GM18873 (cell line): ENCODE results near the gene COG5.
"Not testable (repeated sequence)": the region's sequence is repeated elsewhere in the genome, so short reads cannot be mapped to it uniquely, and the experiment has no call there.

Source experiments
- ATAC-seq: cut with Tn5 transposase; IDR thresholded peaks from one replicate; pipeline ENCODE4 v1.9.1; 2021; ENCODE audit warnings: mild to moderate bottlenecking, moderate library complexity, moderate number of reproducible peaks; ENCODE audit not compliant: unreplicated experiment, low FRiP score

The COG5 gene

DNA sequence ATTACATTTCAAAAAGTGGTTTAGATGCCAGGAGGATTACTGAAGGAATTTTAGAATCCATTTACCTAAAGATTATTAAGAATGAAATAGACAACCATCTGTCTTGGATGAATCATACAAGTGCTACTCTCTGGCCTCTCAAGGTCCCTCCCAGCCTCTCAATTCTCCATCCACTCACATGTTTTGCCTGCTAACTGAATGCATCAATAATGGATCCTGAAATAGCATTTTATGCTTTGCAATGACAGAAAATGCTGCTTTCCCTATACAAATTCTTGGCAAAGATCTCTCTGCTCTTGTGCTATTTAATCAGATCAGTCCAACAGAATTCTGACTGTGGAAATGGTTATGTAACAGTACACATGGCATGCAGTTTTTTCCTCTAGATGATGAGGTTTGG lies 326.9 kb downstream of the COG5 start:
- no peak for ATAC-seq

DNA sequence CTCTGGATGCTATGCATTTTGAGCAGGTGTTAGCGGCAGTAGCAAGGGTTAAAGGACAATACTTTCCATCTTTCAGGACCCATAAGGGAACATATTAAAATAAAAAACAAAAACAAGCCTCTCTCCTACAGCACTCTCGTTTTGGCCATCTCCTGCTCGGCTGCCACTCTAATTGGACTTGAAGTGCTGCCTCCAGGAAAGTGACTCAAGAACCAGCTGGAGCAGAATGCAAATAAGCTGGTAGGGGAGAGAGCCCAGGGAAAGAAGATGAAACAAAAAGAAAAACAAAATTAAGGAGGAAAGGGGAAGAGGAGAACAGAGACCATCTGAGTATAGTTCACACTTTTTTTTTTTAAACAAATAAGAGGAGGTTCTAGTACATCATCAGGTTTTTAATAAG lies 329.3 kb downstream of the COG5 start:
- no peak for ATAC-seq

DNA sequence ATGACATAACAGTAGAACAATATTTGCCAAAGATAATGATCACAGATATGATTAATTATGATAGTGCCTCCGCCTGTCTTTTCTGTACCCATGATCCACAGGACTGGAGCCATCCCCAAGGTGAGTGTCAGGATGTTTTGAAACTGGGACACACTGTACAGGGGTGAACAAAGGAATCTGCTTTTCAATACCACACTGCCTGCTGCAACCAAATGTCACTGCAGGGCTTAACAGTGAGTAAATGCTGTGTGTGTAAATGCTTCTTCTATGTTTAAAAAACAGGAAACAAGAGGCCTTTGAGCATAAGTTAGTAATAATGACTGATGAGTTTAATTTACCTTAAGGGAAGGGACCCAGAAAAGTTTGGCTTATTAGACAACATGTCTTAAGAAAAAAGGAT lies 329.7 kb downstream of the COG5 start:
- ATAC-seq, result no peak

DNA sequence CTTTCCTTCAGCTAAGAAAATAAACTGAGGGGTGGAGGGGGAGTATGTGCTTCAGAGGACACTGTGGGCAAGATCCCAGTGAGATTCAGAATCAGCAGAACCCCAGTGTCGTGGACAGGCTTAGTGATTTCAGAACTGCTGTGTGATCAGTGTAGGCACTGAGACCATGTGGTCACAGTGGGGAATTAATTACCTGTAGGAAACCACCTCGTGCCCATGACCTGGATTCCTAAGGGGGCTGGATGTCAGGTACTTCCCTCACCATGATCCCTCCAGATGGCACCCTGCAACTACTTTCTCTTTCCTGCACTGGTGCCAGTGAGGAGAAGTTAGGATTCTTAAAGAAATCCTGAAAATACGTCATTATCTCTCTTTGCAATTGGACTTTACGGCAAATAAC lies 330.5 kb downstream of the COG5 start:
- ATAC-seq, result no peak

DNA sequence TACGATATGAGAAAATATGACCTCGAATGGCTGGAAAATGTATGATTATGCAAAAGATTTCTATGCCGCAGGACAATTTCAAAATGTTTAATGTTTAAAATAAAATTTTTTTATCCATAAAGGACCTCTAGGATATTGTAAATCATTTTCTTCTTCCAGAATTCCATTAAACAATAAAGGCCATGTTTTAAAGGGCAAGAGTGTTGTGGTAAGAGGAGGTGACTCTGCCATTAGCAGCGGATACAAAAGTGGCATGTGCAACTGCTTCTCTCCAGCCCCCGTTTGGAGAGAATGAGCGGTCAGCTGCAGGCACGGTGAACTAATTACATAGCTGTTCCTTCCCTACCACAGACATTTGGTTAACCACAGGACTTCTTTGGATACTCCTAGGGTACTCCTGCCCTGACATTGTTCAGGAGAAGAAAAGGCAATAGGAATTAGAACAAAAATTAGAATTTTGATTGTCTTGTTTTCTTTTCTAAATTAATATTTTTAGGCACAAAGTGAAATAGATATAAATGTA lies 331.1 kb downstream of the COG5 start:
- no peak for ATAC-seq

DNA sequence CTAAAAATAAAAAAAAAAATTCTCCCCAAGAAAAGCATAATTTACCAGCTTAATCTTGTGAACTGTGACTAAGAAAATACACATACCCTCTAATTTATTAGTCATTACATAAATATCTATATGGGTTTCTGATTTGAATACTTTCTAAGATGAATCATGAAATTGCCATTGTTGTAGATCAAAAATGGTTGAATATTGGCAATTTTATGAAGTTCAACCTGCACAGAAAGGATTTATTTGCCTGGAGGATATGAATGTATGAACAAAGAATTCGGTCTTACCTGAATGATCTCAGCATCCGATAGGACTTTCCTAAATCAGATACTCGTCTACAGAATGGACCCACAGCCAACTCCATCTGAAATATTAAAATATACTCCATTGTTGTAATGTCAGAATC lies 333.4 kb downstream of the COG5 start:
- ATAC-seq, result no peak

DNA sequence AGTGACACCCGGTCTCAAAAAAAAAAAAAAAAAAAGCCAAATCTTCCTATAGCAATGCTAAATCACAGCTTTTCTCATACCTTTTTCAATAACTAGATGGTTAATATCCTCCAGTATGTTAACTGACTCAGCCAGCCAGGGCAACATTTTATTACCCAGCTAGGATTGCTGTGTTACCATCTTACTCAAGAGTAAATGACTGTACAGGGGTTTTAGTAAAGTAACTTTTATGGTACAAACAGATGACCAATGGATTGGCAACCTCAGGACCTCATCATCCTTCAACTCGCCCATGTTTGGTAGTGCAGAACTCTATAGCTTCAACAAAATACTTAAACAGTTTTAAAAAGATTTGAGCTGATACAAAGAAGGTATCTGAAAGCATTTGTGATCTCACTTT lies 335.4 kb downstream of the COG5 start:
- ATAC-seq, result no peak

DNA sequence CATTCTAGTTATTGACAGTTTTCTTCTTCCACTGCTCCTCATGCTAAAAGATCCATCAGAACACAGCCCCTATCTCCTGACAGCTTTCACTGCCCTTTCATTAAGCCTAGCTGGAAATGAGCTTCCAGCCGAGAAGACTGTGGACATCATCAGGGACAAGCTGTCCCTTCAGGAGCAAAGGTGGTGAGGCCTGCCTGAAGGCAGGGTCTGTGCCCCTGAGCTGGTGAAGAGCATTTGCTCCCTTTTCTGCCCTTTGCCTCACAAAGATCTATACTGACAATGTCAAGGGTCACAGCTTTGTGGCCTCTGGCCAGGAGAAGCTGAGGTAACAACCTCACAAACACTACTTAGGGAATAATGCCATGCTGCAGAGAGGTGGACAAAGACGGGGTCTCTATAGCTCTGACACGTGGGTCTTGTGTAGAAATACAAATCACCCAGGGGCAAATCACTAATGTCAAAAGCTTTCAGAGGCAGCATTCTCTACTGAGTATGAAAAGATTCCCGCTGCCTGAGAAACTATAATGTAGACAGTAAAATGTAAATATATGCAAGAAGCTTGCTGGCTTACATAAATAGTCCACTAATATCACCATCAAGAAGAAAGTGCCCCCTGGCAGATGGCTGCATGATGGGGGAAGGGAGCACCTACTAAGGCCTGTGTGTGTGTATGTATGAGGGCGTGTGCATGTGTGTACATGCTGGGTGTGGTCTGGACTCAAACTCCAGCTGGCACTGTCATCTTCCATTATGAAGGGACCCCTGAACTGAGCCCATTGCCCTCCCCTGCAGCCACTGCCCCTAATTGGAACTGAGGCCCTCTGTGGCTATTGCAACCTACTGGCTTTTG lies 339.1 kb downstream of the COG5 start:
- ATAC-seq, result no peak

DNA sequence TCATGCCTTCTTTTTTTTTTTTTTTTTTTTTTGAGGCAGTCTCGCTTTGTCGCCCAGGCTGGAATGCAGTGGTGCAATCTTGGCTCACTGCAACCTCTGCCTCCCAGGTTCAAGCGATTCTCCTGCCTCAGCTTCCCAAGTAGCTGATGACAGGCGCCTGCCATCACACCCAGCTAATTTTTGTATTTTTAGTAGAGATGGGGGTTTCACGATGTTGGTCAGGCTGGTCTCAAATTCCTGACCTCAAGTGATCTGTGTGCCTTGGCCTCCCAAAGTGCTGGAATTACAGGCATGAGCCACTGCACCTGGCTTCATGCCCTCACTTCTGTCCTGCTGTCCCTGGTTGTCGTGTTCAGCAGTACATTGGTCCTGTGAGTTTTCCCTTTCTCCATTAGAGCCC lies 342.9 kb downstream of the COG5 start:
- ATAC-seq, result not testable (repeated sequence)

DNA sequence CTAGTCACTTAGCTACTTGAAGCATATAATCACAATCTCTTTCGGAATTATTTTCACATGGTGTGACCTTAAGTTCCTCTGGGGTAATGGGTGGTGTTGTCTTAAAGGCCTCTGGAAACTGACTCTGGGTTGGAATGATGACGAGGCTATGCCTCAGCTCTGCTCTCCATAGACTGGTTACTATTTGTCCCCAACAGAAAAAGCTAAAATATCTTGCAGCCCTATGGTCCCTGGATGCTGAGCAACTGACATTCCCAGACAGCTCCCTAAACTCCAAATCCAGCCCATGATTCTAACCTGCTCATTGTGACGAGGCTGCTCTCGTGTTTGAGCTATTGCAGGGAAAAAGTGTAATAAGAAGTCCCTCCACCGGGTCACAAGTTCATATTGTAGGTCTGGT lies 343.4 kb downstream of the COG5 start:
- no peak for ATAC-seq

DNA sequence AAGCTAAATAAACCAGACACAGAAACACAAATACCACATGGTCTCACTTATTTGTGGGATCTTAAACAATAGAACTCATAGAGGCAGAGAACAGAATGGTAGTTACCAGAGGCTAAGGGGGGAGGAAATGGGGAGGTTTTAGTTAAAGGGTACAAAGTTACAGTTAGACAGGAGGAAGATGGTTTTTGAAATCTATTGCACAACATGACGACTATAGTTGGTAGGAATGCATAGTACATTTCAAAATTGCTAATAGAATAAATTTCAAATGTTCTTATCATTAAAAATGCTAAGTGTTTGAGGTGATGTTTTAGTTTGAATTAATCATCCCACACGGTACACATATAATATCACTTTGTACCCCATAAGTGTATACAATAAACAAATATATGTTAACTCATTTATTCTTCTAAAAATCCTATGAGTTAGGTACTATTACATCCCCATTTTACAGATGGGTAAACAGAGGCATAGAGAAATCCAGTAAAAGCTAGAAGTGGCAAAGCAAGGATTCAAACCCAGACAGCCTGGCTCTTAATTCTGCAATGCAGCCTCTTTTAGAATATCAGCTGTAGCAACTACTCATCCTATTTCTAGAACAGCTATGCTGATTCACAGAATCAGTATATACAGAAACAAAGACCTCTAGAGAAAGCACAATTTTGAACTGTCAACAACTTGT lies 344.0 kb downstream of the COG5 start:
- no peak for ATAC-seq

DNA sequence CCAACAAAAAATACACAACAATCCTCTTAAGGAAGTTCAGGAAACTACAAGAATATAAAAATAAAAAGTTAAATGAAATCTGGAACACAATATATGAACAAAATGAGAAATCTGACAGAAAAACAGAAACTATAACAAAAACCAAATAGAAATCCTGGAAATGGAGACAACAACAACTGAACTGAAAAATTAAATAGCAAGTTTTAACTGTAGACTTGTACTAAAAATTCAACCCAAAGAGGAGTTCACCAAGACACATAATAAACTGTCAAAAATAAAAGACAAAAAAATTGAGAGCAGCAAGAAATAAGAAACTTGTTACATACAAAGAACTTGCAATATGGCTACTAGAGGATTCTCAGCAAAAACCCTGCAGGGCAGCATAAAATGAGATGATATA lies 349.8 kb downstream of the COG5 start:
- no peak for ATAC-seq

DNA sequence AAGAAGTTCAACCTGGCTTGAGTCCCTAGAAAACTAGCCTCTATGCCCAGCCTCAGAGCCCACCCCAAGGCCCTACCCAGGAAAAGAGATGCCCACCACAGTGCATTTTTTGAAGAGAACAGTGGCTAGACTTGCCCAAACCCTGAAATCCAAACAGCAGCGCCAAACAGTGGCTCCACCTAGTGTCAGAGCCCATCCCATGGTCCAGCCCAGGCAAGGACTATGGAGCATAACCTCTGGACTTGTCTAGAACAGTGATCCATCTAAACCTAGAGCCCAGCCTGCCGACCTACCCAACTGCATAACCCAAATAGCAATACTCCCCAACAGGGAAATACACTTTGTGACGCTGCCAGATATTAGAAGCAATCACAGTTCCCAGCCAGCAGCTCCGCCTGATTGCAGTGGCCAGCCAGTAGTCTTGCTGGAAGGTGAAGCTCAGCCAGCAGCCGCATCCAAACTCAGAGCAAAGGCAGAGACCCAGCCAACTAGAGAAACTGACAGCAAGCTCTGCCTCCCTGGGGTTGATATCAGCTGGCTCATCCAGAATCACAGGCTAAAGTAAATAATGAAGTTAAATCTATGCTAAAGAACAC lies 350.4 kb downstream of the COG5 start:
- ATAC-seq, result no peak

DNA sequence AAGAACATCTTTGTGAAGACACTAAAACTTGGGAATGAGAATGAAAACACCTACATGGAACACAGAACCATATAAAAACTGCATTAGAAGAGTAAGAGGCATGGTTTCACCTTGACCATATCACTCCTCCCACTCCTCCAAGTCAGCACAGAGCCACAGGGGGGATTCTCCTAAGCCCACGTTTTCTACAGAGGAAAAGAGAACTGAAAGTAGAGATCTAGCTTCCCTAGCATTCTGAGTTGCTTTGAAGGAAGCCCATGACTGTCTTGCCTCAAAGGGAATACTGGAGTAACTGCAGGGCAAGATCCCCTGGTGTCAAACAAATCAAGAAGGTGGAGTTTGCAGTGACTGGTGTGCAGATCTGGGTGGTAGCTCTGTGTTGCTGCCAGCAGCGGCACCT lies 351.0 kb downstream of the COG5 start:
- ATAC-seq, result no peak

DNA sequence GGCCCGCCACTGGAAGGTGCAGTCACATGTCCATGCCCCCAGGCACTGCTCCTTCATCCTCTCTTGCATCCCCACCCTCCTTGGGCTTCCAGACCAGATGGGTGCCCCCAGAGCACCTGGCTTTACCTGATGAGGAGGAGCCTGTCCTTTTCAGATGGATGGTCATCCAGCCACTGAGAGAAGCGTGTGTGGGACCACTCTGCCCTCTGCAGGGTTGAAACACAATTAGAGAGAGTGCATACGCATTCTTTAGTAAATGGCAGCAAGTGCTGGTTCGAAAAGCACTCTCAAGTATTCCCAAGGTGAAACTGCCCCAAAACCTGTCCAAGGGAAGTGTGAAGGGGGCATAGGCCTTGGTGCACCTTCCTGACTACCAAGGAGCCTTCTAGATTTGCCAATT lies 353.3 kb downstream of the COG5 start:
- no peak for ATAC-seq

DNA sequence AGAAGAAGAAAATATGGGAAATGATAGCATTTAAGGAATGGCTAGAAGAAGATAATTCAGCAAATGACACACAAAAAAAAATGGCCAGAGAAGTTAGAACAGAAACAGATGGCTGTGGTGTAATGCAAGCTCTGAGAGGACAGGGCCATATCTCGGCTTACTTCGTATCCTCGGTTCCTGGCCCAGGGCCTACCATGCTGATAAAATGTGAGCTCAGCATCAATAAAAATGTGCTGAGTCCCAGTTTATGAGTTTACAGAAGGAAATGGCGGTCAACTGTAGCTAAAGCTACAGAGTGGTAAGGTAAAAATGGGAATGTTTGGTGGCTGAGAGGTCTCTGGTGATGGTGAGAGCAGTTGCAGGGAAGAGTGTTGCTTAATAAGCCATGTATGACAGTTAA lies 354.2 kb downstream of the COG5 start:
- no peak for ATAC-seq

DNA sequence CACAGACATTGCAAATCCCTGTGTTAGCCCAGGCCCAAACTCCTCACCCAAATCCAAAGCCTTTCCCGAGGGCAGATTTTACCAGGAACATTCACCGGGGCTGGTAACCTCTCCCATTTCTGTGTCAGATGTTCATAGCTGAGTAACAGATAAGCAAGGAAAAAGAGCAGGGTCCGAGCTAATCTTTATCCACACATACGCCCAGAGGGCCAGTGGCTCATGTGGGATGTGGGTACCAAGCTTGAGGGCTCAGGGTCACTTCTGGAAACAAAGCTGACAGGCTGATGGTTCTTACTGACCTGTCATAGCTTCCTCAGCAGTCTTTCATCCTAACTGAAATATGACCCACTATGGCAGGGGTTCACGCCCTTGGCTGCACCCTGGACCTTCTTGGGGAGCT lies 355.2 kb downstream of the COG5 start:
- ATAC-seq, result no peak

DNA sequence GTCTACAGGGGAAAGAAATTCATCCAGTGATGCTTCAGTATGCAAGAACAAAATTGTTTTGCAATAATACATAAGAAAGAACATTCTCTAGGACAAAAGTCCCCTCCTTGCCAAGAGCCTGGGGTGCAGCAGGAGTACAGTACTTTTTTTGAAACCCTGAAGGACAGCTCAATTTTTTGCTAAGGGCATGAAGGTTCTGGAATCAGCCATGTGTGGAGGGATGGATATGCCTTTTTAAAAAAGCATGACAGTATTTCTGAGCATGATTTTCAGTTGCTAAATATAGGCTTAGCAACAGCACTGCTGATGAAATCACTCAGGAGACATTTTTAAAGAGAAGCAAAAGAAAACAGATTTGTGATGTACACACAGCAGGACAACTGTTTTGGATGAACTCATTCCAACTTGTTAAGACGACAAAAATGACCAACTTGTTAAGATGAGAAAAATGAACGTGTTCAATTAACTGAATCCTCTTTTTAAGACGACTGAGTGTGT lies 355.6 kb downstream of the COG5 start:
- ATAC-seq, result no peak

DNA sequence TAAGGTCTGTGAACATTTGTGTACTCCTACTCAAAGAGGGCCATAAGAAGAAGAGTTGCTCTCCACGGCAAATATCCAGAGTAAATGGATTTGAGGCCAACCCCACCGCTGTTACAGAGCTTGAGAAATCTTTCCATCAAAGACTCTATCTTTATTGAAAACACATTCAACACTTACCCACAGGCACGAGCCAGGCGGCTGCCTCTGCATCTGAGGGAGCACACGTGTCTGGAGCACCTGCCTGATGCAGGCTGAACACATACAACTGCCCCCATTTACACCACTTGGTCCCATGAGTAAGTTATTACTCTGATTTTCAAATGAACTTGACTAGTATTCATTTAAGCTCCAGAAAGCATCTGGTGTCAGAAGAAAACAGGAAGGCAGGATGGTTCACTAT lies 356.3 kb downstream of the COG5 start:
- no peak for ATAC-seq

DNA sequence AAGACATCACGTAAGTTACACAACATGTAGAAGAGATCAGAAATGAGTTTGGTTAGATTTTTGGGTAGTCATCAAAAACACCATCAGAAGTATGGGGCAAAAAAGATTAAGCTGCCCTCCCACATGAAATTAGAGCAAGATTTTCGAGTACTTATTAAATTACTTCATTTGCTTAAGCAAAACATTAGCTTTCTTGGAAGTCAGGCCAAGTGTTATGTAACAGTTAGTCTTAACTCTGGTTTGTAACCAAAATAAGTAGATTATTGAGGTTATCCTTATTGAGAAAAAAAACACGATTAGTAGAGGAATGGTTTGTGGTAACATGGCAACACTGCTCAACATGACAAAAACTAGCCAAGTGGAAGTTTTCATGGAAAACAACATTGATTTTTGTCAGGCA lies 357.0 kb downstream of the COG5 start:
- ATAC-seq, result no peak

DNA sequence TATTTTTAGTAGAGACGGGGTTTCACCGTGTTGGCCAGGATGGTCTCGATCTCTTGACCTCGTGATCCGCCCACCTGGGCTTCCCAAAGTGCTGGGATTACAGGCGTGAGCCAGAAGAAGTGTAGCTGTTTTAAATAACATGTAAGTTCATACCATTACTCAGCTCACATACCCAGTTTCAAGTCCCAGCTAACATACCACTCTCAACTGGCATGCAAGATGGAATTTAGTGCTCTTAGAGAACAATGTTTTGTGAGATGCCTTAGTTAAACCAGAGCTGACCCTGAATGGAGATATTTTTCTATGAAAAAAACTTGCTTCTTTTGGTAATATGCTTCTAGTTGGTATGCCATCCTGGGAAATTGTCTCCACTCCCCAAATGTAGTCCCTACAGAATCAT lies 357.6 kb downstream of the COG5 start:
- ATAC-seq, result no peak
